A673 (cell line): ENCODE results near the gene DCUN1D3. TPM values are rescaled to one million over a fixed set of nuclear protein-coding genes. Genes with fewer than 3 reads are reported as not detected.

Experiments used
- BruUV-seq: library from RNA; stranded (reverse); fragments of 400-500 nt; replicated peaks from 2 replicates; lab custom pipeline; 2021; lab: Mats Ljungman, UMichigan
- CTCF ChIA-PET: fragments of 300-600 bp; sonication (Branson Sonifier 250); formaldehyde crosslinking; loops from one replicate; lab custom pipeline; 2022; ENCODE audit warnings: antibody characterized with exemption; lab: Charles Lee
- POLR2A ChIA-PET: fragments of 300-600 bp; sonication (Branson Sonifier 250); formaldehyde crosslinking; loops from one replicate; lab custom pipeline; 2022; ENCODE audit warnings: antibody characterized with exemption; ENCODE audit not compliant: low non-redundant PET; lab: Charles Lee
- DNase-seq: peaks from one replicate; pipeline ENCODE4 v3.0.0-alpha.2; 2015; ENCODE audit warnings: low spot score
- H3K27ac ChIP-seq: fragments of 200-600 bp; sonication (generic); 2 replicates; pipeline ENCODE4 v1.5.1; 2016; ENCODE audit warnings: mixed run types, low read depth, mild to moderate bottlenecking, mixed read lengths, antibody characterized with exemption, low read length; ENCODE audit not compliant: poor library complexity, severe bottlenecking
- H3K27me3 ChIP-seq: fragments of 200-600 bp; sonication (generic); replicated peaks from 2 replicates; pipeline ENCODE4 v1.6.1; 2017; ENCODE audit warnings: mixed run types, low read depth, mild to moderate bottlenecking, mixed read lengths, antibody characterized with exemption, low read length; ENCODE audit not compliant: insufficient read depth, poor library complexity
- H3K36me3 ChIP-seq: fragments of 200-600 bp; sonication (generic); 2 replicates; pipeline ENCODE4 v1.6.1; 2016; ENCODE audit warnings: mixed run types, mild to moderate bottlenecking, mixed read lengths, antibody characterized with exemption, low read length; ENCODE audit not compliant: insufficient read depth, poor library complexity, severe bottlenecking
- H3K4me1 ChIP-seq: fragments of 200-600 bp; sonication (generic); 2 replicates; pipeline ENCODE4 v1.6.1; 2017; ENCODE audit warnings: mixed run types, mild to moderate bottlenecking, mixed read lengths, antibody characterized with exemption, low read length; ENCODE audit not compliant: insufficient read depth, poor library complexity, severe bottlenecking
- H3K4me3 ChIP-seq: fragments of 200-600 bp; sonication (generic); 2 replicates; pipeline ENCODE4 v1.5.1; 2016; ENCODE audit warnings: low read depth, mixed run types, mild to moderate bottlenecking, mixed read lengths, low read length; ENCODE audit not compliant: poor library complexity, severe bottlenecking
- H3K9me3 ChIP-seq: fragments of 200-600 bp; sonication (generic); 2 replicates; pipeline ENCODE4 v1.6.1; 2016; ENCODE audit warnings: mixed run types, low read depth, mild to moderate bottlenecking, mixed read lengths, antibody characterized with exemption, low read length; ENCODE audit not compliant: poor library complexity, severe bottlenecking
- CTCF ChIP-seq: fragments of 300-800, 200-600 bp; sonication (generic); conservative IDR thresholded peaks from 2 replicates; pipeline ENCODE4 v1.5.1; 2017; ENCODE audit warnings: low read depth, mild to moderate bottlenecking, antibody characterized with exemption, low read length, moderate library complexity, mixed read lengths
- EZH2 ChIP-seq: fragments of 200-600 bp; sonication (generic); IDR thresholded peaks from 2 replicates; pipeline ENCODE4 v1.6.1; 2017; ENCODE audit warnings: borderline replicate concordance, low read depth, mild to moderate bottlenecking, mixed read lengths, antibody characterized with exemption, low read length; ENCODE audit not compliant: poor library complexity, severe bottlenecking
- intact Hi-C: fragments of 100-400 bp; cut with micrococcal nuclease; formaldehyde crosslinking; loops from one replicate; pipeline ENCODE4 v1.10.0; 2022; ENCODE audit not compliant: unreplicated experiment
- total RNA-seq: library from RNA; stranded (reverse); gene quantifications from 2 replicates; pipeline ENCODE4 v1.2.3, GENCODE V29; 2021

DCUN1D3 gene
- total RNA-seq, 1 experiment from 2014 or later: 12.4 TPM

GRCh38 chr16:20812510-20812909, 87.6 kb downstream of the DCUN1D3 start:
- TF ChIP-seq EZH2: no peak
- no TSS peak for BruUV-seq
- peaks cover 11% of the 10 kb centered on the region for H3K36me3 ChIP-seq
- no peak overlapping the region for H3K27ac ChIP-seq
- CTCF ChIA-PET: no interaction called here
- H3K27me3 ChIP-seq: no peaks in the 10 kb centered on the region
- peaks cover 4% of the 10 kb centered on the region for H3K4me1 ChIP-seq
- H3K4me3 ChIP-seq: no peak overlapping the region
- intact Hi-C loops: no loop called here
- DNase-seq: no peak
- POLR2A ChIA-PET: no interaction called here
- H3K9me3 ChIP-seq: no peaks in the 10 kb centered on the region

GRCh38 chr16:20811889-20812439, 88.2 kb downstream of the DCUN1D3 start:
- ChIA-PET CTCF (no interaction called here), POLR2A (no interaction called here)
- Histone ChIP-seq H3K4me1 (peaks cover 6% of the 10 kb centered on the region), H3K27me3 (no peaks in the 10 kb centered on the region), H3K4me3 (no peak overlapping the region), H3K36me3 (peaks cover 6% of the 10 kb centered on the region), H3K9me3 (no peaks in the 10 kb centered on the region), H3K27ac (no peak overlapping the region)
- TF ChIP-seq EZH2: no peak
- no peak for TF ChIP-seq CTCF
- BruUV-seq: no TSS peak
- intact Hi-C loops: no loop called here
- DNase-seq: no peak

GRCh38 chr16:20807862-20808261, 92.3 kb downstream of the DCUN1D3 start:
- H3K27me3 ChIP-seq: no peaks in the 10 kb centered on the region
- DNase-seq: no peak
- no peaks in the 10 kb centered on the region for H3K9me3 ChIP-seq
- peak overlapping the region; percentile 92 for H3K27ac ChIP-seq
- intact Hi-C loops: no loop called here
- peak overlapping the region; percentile 78 for H3K4me3 ChIP-seq
- CTCF ChIA-PET: no interaction called here
- H3K36me3 ChIP-seq: no peaks in the 10 kb centered on the region
- POLR2A ChIA-PET: no interaction called here
- no peak for TF ChIP-seq EZH2
- TF ChIP-seq CTCF: no peak
- peaks cover 6% of the 10 kb centered on the region for H3K4me1 ChIP-seq
- BruUV-seq: no TSS peak
